Measurements from ENCODE around the gene FBXW4. TPM values are rescaled to one million over a fixed set of nuclear protein-coding genes. Genes with fewer than 3 reads are reported as not detected.

The FBXW4 gene
- total and polyA plus RNA-seq, 2 experiments from 2014 or later = 15.5 to 32.7 TPM

GRCh38 chr10:101565936-101566332, 129.0 kb downstream of the FBXW4 start:
- no peaks in the 10 kb centered on the region for H3K9me3 ChIP-seq (ENCODE audit: low read depth)
- no peaks in the 10 kb centered on the region for H4K20me1 ChIP-seq (ENCODE audit: insufficient read depth, poor library complexity, severe bottlenecking)
- no peak overlapping the region for H3K4me3 ChIP-seq
- H3K4me1 ChIP-seq (ENCODE audit: insufficient read depth) = peaks cover 6% of the 10 kb centered on the region
- no peak overlapping the region for H3K27ac ChIP-seq
- no peak overlapping the region for H3K4me2 ChIP-seq
- no peaks in the 10 kb centered on the region for H3K9me2 ChIP-seq (replicated peaks; ENCODE audit: insufficient read depth)
- H3K27me3 ChIP-seq = peaks cover 51% of the 10 kb centered on the region
- TF ChIP-seq EZH2phosphoT487 (IDR thresholded peaks at IDR 0.05; ENCODE audit: low read depth, severe bottlenecking, unreplicated experiment) (no peak), EZH2 (IDR thresholded peaks at IDR 0.05; ENCODE audit: borderline replicate concordance) (no peak), CTCF (IDR thresholded peaks at IDR 0.05; ENCODE audit: poor library complexity) (no peak)
- WGBS (ENCODE audit: low lambda C conversion rate, missing lambda C conversion rate) = 83% methylated on average over 8 of the region's 8 CpGs
- H3K79me2 ChIP-seq = no peaks in the 10 kb centered on the region
- H3K36me3 ChIP-seq (replicated peaks; ENCODE audit: insufficient read depth, low read depth) = no peaks in the 10 kb centered on the region
- no peak overlapping the region for H2AFZ ChIP-seq
- no peak for DNase-seq (ENCODE audit: low spot score)

- no peak overlapping the region for H3K27ac ChIP-seq
- no peaks in the 10 kb centered on the region for H4K20me1 ChIP-seq (ENCODE audit: insufficient read depth, poor library complexity, severe bottlenecking)
- H3K36me3 ChIP-seq (replicated peaks; ENCODE audit: insufficient read depth, low read depth) = no peaks in the 10 kb centered on the region
- no peaks in the 10 kb centered on the region for H3K9me3 ChIP-seq (ENCODE audit: low read depth)
- TF ChIP-seq EZH2phosphoT487 (IDR thresholded peaks at IDR 0.05; ENCODE audit: low read depth, severe bottlenecking, unreplicated experiment) (no peak), CTCF (IDR thresholded peaks at IDR 0.05; ENCODE audit: poor library complexity) (no peak), EZH2 (IDR thresholded peaks at IDR 0.05; ENCODE audit: borderline replicate concordance) (no peak)
- 90% methylated on average over 5 of the region's 5 CpGs for WGBS (ENCODE audit: low lambda C conversion rate, missing lambda C conversion rate)
- H3K4me3 ChIP-seq = no peak overlapping the region
- H2AFZ ChIP-seq = no peak overlapping the region
- H3K4me2 ChIP-seq = no peak overlapping the region
- no peak for DNase-seq (ENCODE audit: low spot score)
- H3K79me2 ChIP-seq = no peaks in the 10 kb centered on the region
- H3K4me1 ChIP-seq (ENCODE audit: insufficient read depth) = peaks cover under 1% of the 10 kb centered on the region
- H3K27me3 ChIP-seq = peaks cover 51% of the 10 kb centered on the region
- H3K9me2 ChIP-seq (replicated peaks; ENCODE audit: insufficient read depth) = no peaks in the 10 kb centered on the region
These were observed 129.5 kb downstream of the FBXW4 start for GRCh38 chr10:101565370-101565900.

GRCh38 chr10:101564490-101564991, 130.4 kb downstream of the FBXW4 start:
- Histone ChIP-seq H3K27me3 (peaks cover 47% of the 10 kb centered on the region), H3K4me2 (no peak overlapping the region), H3K79me2 (no peaks in the 10 kb centered on the region), H3K27ac (no peak overlapping the region), H3K4me1 (ENCODE audit: insufficient read depth) (no peaks in the 10 kb centered on the region), H3K9me2 (replicated peaks; ENCODE audit: insufficient read depth) (no peaks in the 10 kb centered on the region), H2AFZ (no peak overlapping the region), H3K4me3 (no peak overlapping the region), H3K9me3 (ENCODE audit: low read depth) (no peaks in the 10 kb centered on the region), H4K20me1 (ENCODE audit: insufficient read depth, poor library complexity, severe bottlenecking) (no peaks in the 10 kb centered on the region), H3K36me3 (replicated peaks; ENCODE audit: insufficient read depth, low read depth) (no peaks in the 10 kb centered on the region)
- WGBS (ENCODE audit: low lambda C conversion rate, missing lambda C conversion rate) = 93% methylated on average over 15 of the region's 15 CpGs
- TF ChIP-seq EZH2 (IDR thresholded peaks at IDR 0.05; ENCODE audit: borderline replicate concordance) (no peak), CTCF (IDR thresholded peaks at IDR 0.05; ENCODE audit: poor library complexity) (no peak), EZH2phosphoT487 (IDR thresholded peaks at IDR 0.05; ENCODE audit: low read depth, severe bottlenecking, unreplicated experiment) (no peak)
- no peak for DNase-seq (ENCODE audit: low spot score)

All from hepatocyte (in vitro differentiated cells).